Eye (tissue), 1 donor: ENCODE measurements around the gene BOC.

ENCODE experiments used
- DNase-seq: peaks from one replicate; pipeline ENCODE4 v3.0.0-alpha.2; 2015

BOC gene

DNA sequence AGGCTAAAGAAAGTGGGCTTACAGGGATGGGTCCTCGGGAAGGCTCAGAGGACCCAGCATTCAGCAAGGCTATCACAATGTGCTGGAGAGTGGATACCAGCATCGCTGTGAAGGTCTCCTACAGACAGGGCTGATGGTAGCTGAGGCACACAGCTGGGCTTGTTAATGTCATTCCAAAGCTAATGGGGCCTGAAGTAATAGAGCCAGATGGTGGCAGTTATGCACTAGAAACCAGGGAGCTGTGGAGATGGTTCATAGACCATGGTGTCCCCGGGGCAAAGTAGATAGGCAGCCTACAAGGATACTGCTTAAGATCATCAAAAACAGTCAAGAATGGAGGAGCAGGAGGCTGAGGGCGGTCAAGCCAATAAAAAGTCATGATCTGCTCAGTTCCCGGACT lies 24.8 kb upstream of the BOC start:
- peak; percentile 45 for DNase-seq

DNA sequence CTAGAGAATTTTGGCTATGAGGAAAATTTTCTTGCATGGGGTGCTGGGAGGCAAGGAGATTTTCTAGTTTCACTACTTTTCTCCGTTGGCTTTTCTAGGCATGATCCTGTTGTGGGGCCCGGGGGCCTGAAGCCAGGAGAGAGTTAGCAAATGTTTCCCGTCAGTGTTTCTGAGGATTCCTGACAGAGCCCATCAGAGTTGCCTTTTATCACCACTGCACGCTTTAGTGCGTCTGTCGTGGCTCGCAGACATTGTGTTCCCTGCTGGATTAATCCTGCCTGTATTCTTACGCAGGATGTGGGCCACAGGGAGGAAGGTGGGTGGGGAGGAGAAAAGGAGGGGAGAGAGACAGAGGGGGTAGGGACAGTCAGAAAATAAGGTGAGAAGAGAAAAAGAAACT lies 18.1 kb upstream of the BOC start:
- DNase-seq, result peak; percentile 84

DNA sequence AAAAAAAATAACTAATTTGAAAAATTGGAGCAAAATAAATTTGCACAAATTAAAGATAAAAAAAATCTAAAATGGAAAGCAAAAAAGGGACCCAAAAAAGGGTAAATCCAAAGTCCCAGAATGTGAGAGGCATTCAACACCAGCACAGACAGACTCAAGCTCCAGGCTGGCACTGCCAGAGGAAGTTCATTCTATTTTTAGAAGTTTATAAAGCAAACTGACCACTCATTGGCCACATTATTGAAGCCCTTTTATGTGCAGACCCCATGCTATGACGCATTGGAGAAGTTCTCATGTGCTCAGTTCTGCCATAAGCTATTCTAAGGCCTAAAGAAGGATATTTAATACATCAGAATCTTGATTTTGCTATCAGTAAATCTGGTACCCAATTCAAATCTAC lies 17.6 kb upstream of the BOC start:
- DNase-seq, result no peak

DNA sequence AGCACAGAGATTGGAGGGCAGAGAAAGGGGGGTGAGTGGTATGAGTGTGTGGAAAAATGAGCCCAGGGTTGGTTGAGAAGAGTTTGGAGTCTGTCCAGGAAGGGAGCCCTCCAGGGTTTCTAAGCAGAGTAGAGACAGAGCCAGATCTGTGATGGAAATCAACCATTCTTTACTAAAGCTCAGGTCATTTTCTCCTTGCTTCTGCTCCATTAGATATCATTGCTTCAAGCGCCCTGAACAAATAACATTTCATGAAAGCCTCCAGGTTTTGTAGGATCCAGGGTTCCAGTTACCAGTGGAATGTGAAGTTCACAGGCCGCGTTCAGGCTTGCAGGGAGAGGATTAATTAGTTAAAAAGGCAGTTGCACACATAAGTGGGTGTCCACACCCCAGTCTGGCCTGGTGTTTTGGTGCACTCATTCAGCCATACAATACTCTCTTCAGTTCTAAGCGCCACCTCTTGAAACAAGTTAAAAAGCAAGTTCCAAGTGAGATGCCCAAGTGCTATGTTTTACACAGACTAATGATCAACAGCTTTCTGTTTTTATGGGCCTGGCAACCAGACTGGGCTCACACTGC lies 16.4 kb upstream of the BOC start:
- peak; percentile 65 for DNase-seq

DNA sequence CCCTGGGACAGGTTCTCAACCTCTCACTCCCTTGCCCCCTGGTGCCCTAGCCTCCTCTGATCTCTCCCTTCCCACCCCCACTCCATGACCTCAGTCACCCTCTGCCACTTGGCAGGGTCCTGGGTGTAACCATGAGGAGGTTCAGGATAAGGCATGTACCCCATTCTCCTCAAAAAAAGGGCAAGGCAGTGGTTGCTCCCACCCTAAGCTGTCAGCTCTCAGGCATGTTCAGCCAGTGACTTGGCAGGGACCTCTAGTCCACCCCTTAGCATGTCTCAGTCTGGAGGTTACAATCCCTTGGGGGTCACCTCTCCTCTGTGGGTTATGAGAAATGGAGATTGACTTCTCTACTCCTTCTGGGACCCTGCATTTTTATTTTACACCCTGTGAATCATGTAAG lies 11.0 kb upstream of the BOC start:
- DNase-seq, result no peak

GRCh38 chr3:113200946-113201345 lies 10.4 kb upstream of the BOC start:
- no peak for DNase-seq

DNA sequence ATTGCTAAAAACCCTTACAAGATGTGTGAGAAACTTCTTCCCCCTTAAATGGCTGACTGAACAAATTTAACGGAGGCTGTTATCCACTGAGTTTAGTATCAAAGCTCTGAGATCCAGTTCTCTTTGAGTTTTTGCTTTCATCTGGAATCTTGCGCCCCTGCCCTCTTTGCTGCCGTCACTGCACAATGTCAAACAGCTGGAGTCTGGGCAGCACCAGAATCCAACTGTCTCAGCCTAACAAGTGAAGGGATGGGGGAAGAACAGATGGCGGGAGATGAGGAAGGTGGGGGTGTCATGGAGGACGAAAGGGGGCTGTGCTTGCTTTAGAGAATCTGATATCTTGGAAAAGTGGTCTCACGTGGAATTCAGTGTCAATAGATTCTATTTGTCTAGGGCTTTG lies 7.0 kb upstream of the BOC start:
- no peak for DNase-seq

GRCh38 chr3:113205481-113205880 lies 5.9 kb upstream of the BOC start:
- DNase-seq, result no peak

DNA sequence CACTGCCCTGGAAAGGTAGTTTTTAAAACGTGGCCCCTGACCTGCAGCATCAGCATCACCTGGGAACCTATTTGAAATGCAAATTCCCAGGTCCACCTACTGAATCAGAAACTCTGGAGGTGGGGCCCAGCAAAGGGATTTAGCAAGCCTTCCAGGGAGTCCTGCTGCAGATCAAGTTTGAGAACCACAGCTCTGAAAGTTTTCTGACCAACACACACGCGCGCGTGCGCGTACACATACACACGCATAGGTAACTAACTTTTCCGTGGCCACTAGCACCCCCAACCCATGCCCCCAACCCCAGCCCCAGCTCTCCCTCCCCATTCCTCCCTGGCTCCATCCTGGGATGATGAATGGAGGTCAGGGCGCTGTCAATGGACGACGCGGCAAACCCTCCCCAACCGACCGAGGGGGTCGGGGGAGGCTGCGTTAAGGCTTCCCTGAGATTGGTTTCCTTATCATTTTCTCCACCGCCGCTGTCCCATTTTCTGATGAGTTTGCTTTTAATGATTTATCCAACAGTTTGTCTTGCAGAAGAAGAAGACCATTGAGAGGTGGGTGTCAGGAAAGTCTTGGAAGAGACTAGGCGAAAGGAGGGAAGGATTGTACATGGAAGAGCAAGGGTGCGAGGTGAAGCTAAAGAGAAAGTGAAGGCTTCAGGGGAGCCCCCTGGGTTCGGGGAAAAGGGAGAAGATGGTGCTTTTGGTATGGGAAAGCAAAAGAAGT lies 590 bp upstream of the BOC start:
- peak; percentile 88 for DNase-seq

- peak; percentile 79 for DNase-seq
Observed at GRCh38 chr3:113212150-113212843, 940 bp downstream of the BOC start.

GRCh38 chr3:113212844-113213375 lies 1.6 kb downstream of the BOC start:
- no peak for DNase-seq

GRCh38 chr3:113213896-113214587 lies 2.7 kb downstream of the BOC start:
- DNase-seq, result no peak

GRCh38 chr3:113214917-113215595 lies 3.7 kb downstream of the BOC start:
- DNase-seq, result no peak

GRCh38 chr3:113216393-113216792 lies 5.0 kb downstream of the BOC start:
- no peak for DNase-seq

DNA sequence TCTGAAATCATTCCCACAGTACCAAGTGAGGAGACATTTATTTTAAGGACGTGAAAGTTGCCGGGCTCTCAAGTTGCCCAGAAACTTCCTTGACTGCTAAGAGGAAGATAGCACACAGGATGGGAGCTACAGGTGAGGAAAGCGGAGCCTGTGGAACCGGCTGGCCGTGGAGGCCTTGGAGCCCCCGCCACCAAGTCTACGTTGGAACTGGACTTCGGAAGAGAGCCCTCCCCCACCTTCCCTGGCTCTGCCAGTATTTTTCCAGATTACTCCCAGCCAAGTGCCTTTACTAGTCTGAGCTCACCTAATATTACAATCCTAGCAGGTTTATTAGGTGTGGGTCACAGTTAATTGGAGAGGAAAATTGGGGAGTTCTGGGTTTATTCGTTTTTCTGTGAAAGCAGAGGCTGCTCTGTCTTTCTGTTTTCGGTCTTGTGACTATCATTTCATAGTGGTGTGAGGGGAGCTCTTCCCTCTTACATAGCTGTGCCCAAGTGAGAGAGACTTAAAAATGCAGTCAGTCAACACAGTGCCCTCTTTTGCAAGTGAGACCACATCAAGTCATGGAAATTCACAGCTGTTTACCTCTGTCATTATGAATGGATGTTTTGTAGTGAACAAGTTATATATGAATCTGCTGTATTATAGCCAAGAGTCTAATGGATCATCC lies 6.8 kb downstream of the BOC start:
- DNase-seq, result no peak

GRCh38 chr3:113218681-113219045 lies 7.3 kb downstream of the BOC start:
- no peak for DNase-seq

DNA sequence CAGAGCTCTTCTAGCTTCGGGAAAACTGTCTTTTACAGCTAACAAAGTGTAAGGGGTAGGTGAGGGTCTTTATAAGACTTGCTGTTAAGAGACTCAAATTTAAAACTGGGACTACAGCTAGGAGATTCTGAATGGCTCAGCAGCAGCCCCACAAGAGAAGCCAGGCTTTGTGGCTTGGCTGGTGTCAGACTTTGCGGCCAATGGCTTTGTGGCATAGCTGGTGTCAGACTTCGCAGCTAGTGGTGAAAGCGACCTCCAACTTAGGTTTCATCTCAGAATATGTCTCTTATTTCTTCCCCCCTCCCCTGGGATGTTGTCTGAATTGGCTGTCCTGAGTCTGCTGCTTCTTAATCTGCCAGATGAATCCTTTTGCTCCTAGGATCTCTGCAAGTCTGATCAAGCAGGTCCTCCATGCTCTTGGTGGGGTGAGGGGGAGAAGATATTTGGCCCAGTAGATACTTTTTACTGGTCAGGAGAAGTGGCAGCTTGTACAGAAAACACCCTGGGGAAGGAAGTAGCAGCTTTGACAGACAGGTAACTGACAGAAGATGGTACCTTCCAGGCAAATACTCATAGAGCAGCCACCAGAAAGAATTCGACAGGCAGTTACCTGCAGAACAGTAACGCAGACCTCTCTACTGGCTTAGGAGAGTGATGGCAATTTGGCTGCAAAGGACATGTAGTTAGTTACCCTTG lies 8.4 kb downstream of the BOC start:
- DNase-seq, result no peak

GRCh38 chr3:113220721-113221120 lies 9.4 kb downstream of the BOC start:
- DNase-seq, result no peak

GRCh38 chr3:113221721-113222257 lies 10.4 kb downstream of the BOC start:
- no peak for DNase-seq

DNA sequence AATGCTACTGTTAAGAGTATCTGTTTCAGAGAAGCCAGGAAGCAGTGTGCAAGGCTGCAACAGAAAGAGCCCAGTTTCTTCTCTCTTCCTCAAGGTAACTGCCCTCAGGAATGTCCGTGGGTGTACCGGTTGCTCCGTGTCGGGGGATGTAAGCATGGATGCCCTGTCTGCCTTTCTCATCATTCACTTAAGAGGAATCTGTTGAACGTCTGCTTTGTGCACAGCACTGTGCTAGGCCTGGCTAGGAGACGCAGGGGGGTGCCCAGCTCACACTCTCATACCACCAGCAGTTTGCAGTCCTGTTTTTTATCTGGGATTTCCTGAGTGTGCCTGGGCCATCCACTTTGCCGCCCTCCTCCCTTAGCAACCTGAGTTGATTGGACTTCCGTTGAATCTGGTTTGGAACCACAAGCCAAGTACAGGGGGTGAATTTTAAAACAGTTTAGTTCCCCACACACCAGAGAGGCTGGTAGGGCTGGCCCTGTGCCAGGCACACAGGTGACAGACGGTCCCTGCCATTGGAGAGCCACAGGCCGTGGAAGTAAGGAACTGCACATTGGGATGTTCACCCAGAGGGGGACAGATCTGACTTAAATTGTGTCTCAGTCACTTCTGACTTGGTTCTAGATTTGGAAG lies 11.2 kb downstream of the BOC start:
- DNase-seq, result no peak
